ENCODE data around the gene DNAJC15.
"Not testable (repeated sequence)": the region's sequence is repeated elsewhere in the genome, so short reads cannot be mapped to it uniquely, and the experiment has no call there.

Gene DNAJC15

GRCh38 chr13:43045302-43045773 lies 22.0 kb downstream of the DNAJC15 start:
- DNase-seq (ENCODE audit: low spot score): not testable (repeated sequence)

GRCh38 chr13:43046259-43046658 lies 22.9 kb downstream of the DNAJC15 start:
- DNase-seq (ENCODE audit: low spot score): no peak

- DNase-seq (ENCODE audit: low spot score): no peak
These were observed 31.7 kb downstream of the DNAJC15 start for GRCh38 chr13:43054803-43055802.

- no peak for DNase-seq (ENCODE audit: low spot score)
These were observed 34.4 kb downstream of the DNAJC15 start for GRCh38 chr13:43057653-43058317.

GRCh38 chr13:43058318-43058674 lies 34.9 kb downstream of the DNAJC15 start:
- no peak for DNase-seq (ENCODE audit: low spot score)

- DNase-seq (ENCODE audit: low spot score): no peak
These were observed 35.4 kb downstream of the DNAJC15 start for GRCh38 chr13:43058831-43059230.

GRCh38 chr13:43059779-43060178 lies 36.4 kb downstream of the DNAJC15 start:
- not testable (repeated sequence) for DNase-seq (ENCODE audit: low spot score)

GRCh38 chr13:43060806-43061205 lies 37.4 kb downstream of the DNAJC15 start:
- not testable (repeated sequence) for DNase-seq (ENCODE audit: low spot score)

- no peak for DNase-seq (ENCODE audit: low spot score)
These were observed 38.3 kb downstream of the DNAJC15 start for GRCh38 chr13:43061496-43062280.

- no peak for DNase-seq (ENCODE audit: low spot score)
These were observed 48.4 kb downstream of the DNAJC15 start for GRCh38 chr13:43071824-43072223.

GRCh38 chr13:43072394-43072793 lies 49.0 kb downstream of the DNAJC15 start:
- no peak for DNase-seq (ENCODE audit: low spot score)

GRCh38 chr13:43074824-43075510 lies 51.6 kb downstream of the DNAJC15 start:
- no peak for DNase-seq (ENCODE audit: low spot score)

GRCh38 chr13:43075511-43075902 lies 52.1 kb downstream of the DNAJC15 start:
- not testable (repeated sequence) for DNase-seq (ENCODE audit: low spot score)

GRCh38 chr13:43077046-43077445 lies 53.7 kb downstream of the DNAJC15 start:
- DNase-seq (ENCODE audit: low spot score): no peak

- no peak for DNase-seq (ENCODE audit: low spot score)
These were observed 54.1 kb downstream of the DNAJC15 start for GRCh38 chr13:43077461-43077860.

- no peak for DNase-seq (ENCODE audit: low spot score)
These were observed 54.5 kb downstream of the DNAJC15 start for GRCh38 chr13:43077906-43078305.

GRCh38 chr13:43078399-43078798 lies 55.0 kb downstream of the DNAJC15 start:
- DNase-seq (ENCODE audit: low spot score): no peak

GRCh38 chr13:43079392-43079931 lies 56.1 kb downstream of the DNAJC15 start:
- DNase-seq (ENCODE audit: low spot score): no peak

GRCh38 chr13:43080199-43080598 lies 56.8 kb downstream of the DNAJC15 start:
- DNase-seq (ENCODE audit: low spot score): no peak

GRCh38 chr13:43081866-43082265 lies 58.5 kb downstream of the DNAJC15 start:
- DNase-seq (ENCODE audit: low spot score): no peak

- no peak for DNase-seq (ENCODE audit: low spot score)
These were observed 60.4 kb downstream of the DNAJC15 start for GRCh38 chr13:43083750-43084149.

Data from hematopoietic multipotent progenitor cell treated with erythropoietin and hydrocortisone succinate and interleukin-3 and kit ligand, for 17 days (in vitro differentiated cells).